Dermis microvascular lymphatic vessel endothelial cell (primary cell): ENCODE data around the gene DBI. TPM values are rescaled to one million over a fixed set of nuclear protein-coding genes. Genes with fewer than 3 reads are reported as not detected.

ENCODE experiments used
- DNase-seq, 2 donors: peaks; one replicate each; pipeline versions ENCODE4 v3.0.0 to v3.0.0-alpha.2; 2010; ENCODE audit warnings: low read depth in 2 of 2
- total RNA-seq: library from RNA; depleted of rRNA; stranded (reverse); fragments of >200 nt; gene quantifications from 2 replicates; pipeline ENCODE4 v1.2.1, GENCODE V29; 2014

Gene DBI
- total RNA-seq = 77.0 and 103 TPM in 2 replicates

DNA sequence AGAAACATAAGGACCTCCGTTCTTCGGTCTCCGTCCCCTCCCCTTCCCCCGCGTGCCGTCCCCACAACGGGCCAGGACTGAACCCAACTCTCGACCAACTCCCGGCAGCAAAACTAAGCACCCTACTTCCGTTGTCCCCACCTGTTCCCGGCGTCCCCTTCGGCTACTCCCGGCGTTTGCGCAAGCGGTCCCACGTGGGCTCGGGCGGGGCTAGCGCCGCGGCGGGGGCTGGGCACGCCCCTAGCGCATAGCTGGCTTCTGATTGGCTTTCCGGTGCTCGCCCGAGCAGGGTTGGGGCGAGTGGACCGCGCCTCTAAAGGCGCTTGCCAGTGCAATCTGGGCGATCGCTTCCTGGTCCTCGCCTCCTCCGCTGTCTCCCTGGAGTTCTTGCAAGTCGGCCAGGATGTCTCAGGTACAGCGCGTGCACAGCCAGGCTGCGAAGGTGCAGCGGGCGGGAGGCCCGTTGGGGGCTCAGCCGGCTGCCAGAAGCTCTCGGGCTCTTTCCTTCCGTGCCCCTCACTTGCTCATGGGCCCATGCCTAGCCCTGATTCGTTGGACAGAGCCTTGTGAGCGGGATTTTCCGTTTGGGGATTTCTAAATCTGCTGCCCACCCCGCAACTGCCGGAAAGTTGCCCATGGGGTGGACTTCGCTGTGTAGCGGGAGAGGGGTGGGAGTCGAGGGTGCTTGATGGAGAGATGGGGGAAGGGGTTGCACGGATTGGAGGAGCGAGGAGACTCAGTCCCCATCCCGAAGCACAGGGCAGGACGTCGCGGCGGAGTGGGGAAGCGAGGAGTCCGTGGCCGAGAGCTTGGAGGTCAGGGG is at the start of gene DBI, which contains the start of gene C2orf76:
DBI (plus strand) TSS at position 329 of the 823 bp plus-strand sequence; CDS start at position 404, 75 bp downstream.
C2orf76 (minus strand) TSS at position 186 of the 823 bp plus-strand sequence. CDS start 26,875 bp downstream, outside the sequence.
- DNase-seq = peak; percentile 81 to 94

DNA sequence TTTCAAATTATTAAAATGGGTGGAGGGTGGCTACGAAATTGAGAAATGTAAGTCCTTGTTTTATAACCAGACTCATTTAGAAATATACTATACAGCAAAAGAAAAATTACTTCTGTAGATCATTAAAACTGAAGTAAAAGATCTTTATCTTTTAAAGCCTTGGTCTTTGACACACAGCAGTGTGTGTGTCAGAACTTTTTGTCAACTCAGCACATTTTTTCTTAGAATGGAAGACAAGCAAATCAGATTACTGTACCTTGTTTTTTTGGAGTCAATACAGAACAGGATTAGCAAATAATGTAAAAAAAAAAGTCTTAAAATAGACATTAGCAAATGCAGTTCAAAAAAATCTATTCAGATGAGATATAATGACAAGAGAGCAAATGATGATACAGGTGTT is 49.2 kb upstream of the DBI start:
- no peak for DNase-seq

DNA sequence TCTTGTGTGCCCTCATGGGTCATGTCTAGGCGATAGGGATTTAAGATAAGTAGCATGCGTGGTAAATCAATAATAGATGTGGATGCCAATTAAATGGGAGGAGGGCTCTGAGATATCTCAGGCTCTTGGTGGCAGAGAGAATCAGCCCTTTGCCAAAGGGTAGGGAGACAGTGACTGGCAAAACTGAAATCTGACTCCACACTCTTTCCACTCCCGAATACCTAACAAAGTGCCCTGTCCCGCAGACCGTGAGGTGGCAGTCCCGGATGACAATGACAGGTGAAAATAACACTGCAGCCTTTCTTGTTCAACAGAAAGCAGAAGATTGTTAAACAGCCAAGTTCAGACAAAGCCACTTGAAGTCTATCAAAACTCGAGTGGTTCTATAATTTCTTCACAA is 47.2 kb upstream of the DBI start:
- DNase-seq = no peak

DNA sequence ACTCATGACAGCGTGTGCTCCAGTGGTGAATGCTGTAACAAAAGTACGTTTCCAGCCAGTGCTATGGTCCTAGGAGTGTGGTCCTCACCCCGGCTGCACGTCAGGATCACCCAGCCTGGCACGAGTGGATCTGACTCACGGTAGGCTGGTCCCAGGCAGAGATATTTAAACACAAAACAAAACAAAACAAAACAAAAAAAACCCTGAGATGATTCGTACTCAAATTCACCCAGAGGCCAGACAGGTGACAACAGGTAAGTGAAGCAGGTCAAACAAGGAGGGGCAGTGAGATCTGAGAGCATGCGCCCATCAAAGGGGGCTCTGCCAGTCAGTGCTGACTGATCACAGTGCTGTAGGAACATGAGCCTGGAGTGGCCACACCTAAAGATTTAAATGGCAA is 43.3 kb upstream of the DBI start:
- DNase-seq = no peak

DNA sequence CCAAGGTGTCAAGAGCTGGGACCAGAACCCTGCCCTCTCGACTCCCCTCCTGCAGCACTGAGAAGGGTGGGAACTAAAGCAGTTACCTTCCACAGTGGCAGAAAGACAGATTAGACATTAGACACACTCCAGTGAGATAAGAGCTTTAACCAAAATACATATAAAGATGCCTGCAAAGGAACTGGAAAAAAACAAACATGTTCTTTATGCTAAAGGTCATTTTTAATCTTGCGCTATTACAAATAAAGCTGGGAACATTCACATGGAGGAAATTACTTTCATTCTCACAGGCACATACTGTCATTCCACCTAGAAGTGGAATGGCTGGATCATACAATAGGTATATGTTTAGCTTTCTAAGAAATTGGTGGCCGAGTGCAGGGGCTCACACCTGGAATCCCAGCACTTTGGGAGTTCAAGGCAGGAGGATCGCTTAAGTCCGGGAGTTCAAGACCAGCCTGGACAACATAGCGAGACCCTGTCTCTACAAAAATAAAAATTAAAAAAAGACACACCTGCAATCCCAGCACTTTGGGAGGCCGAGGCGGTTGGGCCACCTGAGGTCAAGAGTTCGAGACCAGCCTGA is 42.0 kb upstream of the DBI start:
- DNase-seq = no peak

DNA sequence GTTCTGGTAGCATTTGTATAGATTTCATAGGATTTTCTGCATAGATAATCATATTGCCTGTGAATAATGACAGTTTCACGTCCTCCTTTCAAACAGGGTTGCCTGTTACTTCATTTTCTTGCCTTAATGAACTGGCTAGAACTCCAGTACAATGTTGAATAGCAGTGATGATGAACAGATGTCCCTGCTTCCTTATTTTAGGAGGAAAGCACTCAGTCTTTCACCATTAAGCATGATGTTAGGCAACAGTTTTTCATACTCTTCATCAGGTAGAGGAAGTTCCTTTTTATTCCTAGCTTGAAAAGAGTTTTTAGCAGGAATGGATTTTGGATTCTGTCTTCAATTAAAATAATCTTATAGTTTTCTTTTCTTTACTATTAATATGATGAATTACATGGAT is 39.8 kb upstream of the DBI start:
- DNase-seq = no peak

DNA sequence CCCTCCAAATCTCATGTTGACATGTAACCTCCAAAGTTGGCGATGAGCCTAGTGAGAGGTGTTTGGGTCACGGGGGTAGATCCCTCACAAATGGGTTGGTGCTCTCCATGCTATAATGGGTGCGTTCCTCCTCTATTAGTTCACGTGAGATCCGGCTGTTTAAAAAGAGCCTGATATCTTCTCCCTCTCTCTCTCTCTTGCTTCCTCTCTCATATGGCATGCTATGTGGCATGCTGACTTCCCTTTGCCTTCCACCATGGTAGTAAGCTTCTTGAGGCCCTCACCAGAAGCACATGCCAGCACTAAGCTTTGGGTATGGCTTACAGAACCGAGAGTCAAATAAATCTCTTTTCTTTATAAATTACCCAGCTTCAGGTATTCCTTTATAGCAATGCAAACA is 39.3 kb upstream of the DBI start:
- no peak for DNase-seq

DNA sequence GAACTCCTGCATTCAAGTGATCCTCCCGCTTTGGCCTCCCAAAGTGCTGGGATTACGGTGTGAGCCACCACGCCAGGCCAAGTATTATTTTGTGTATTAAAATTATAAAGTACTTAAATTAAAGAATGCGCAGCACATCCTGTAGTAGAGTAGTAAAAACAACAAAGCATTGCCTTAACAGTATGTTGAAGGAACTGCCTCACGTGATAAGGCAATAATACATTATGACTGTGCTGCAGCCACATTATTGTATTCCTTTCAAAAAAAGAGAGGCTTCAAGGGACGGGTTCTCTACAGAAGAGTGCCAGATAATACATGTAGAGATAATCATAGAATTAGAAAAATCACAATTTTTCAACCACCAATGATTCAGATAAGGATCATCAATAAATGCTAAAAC is 33.8 kb upstream of the DBI start:
- no peak for DNase-seq

DNA sequence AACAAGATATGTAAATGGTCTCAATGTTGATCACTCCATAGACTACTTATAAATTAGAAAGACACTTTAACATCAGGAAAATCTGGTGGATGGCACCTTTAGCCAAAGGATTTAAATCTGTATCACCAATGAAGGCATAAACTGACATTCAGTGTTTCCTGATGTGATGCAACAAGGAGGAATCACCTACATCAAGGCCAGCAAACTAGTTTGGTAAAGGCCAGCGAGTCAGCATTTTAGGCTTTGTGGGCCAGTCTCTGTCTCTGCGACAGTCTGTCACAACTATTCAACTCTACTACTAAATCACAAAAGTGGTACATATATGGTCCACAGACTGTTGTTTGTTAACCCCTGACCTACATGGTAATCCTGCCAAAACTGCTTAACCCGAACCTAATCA is 33.4 kb upstream of the DBI start:
- DNase-seq = no peak

DNA sequence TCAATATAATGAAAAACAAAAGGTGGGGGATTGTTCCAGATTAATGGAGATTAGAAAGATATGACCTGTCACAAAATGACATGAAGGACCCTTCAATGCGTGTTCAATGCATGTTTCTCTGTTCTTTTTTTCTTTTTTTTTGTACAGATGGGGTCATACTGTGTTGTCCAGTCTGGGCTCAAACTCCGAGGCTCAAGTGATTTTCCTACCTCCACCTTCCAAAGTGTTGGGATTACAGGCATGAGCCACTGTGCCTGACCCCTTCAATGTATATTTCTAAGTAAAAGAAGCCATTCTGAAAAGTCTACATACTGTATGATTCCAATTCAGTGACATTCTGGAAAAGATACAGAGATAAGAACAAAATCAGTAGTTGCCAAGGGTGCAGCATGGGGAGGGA is 32.9 kb upstream of the DBI start:
- no peak for DNase-seq

DNA sequence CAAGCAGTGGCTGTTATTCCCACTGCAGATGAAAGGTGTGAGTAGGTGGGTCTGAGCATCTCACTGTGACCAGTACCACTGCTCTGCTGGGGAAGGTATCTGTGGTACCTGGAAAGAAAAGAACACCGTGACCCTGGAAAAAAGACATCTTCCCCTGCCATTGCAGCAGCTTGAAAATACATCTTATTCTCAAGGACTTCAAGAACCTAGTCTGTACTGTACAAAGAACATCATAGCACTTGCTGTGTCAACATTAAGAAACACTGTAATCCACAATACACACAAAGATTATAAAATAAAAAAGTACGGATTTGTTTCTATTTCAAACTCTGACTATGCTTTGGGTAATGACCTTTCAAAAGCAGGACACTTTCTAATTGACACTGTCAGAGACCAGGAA is 29.0 kb upstream of the DBI start:
- no peak for DNase-seq

DNA sequence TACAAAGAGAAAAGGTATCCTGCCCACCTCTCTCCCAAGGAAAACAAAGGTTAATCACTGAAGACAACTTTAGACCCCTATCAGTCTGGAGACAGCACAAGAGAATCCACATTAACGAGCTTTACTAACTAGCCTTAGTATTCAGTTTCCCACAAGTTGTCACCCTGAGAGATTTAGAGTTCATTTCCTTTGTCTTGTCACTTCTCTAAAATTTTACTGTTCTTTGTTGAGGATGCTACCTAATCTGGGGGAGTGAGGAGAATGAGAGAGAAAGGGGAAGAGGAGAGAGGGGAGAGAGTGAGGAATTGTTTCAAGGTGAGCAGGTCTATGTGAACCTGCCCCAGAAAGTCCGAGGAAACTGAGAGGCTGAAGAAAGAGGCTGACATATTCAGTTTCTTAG is 28.5 kb upstream of the DBI start:
- DNase-seq = no peak

DNA sequence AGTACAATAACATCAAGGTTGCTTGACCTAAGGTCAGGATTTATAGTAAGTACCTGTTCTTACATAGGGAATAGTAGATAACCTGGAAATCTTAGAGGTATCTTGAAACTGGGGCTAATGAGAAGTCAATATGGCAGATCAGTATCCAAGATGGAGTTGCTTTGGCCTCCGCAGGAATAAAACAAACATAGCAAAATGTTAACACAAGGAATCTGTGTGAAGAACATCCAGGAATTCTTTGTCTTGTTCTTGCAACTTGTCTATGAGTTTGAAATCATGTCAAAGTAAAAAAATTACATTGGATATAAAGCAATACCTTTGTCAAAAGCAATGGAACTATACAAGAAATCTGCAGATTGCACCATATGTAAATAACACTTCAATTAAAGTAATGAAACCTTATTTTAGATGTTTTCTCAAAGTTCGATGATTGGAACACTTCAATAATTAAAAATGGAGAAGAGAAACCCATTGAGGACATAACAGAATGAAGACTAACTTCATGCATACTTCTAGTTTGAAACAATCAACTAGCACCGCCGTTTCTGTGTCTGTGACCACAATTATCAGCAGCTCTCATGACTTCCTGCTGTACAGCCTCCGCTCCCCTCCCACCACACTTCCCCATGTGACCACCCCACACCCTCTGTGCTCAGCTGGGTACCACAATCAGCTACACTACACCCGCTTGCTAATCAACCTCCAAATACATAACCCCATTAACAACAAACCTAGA is 27.8 kb upstream of the DBI start:
- no peak for DNase-seq

DNA sequence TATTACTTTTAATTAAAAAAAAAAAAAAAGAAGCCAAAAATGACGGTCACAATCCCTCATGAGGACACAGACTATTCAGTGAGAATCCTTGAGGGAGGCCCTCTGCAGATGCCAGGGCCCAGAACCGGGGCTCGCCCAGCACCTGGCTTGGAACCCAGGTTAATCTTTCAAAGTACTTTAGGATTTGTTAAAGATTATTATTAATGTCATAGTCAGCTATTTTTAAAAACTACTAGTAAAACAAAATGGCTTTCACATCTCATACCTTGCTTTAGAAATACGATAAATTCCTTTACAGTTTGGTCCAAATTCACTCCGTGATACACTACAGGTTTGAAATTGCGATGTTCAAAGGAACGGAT is 27.2 kb upstream of the DBI start:
- DNase-seq = no peak

DNA sequence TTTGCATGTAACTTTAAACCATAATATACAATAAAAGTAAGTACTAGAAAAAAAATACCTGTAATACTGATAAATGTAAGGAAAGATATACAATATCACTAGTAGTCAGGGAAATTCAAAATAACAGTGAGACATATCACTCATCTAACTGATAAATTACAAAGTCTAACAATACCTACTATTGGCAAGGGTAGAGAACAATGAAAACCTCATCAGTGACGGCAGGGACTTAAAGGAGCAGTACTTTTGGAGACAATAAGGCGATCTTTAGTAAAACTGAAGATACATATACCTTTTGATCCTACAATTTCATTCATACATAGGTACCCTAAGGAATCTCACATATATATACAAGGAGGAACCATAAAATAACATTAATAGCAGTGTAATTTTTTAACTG is 25.1 kb upstream of the DBI start:
- DNase-seq = no peak

DNA sequence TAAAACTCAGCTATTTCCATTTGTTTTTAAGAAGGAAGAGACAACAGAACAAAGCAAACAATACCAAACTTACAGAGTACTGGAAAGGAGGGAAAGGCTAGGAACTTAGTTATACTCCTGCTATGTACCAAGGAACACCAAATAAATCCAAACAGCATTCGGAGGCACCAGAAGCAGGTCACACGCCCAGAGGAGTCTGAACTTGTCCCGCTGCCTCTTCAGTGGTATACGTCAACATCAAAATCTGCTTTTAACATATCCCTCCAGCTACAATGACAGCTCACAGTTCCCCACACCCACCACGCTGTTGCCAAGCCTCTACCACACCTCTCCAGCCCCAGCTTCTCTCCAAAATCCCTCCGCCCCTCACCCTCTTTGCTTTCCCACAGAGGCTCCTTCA is 17.5 kb upstream of the DBI start:
- no peak for DNase-seq

DNA sequence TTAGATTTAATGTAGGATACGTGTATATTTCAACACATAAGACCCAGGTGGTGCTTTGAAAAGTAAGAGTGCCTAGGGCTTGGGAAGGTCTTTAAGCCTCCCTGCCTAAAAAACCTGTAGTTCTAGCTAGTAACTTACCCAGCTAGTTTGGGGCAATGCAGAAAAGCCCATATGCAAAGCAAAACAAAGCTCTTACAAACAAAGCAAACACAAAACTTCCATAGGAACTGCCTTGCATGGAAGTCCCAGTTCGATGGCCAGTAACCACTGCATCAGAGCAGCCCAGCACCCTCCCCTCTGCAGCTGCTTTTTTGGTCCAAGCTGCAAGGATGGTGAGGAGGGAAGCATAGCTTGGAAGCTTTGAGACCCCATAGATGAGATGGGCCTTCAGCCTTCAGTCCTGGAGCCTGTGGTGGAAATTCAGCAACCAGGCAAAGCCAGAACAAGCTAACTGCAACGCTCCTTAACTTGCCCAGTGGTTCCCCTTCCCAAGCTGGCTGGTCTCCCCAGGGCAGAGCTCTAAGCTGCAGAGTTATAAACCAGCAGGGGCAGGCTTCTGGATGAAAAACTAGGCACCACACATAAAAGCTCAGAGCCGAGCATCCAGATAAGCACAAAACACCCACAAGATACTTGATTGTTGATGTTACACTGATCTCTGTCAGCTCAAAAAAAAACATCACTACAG is 16.3 kb upstream of the DBI start:
- DNase-seq = no peak

DNA sequence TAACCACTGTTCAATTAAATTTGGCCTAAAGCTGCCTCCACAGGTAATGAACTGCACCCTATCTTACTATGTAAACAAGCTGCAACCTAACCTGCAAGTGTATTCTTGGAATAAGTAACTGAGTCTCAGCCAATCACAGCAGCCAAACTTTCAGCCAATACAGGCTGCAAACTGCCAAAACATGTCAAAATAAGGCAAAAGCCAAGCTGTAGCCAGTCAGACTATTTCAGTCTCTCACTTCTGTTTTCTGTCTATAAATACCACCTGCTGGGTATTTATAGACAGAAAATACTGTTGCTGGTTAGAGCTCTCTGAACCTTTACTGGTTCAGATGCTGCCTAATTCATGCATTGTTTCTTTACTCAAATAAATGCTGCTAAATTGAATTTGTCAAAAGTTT is 14.4 kb upstream of the DBI start:
- DNase-seq = no peak

DNA sequence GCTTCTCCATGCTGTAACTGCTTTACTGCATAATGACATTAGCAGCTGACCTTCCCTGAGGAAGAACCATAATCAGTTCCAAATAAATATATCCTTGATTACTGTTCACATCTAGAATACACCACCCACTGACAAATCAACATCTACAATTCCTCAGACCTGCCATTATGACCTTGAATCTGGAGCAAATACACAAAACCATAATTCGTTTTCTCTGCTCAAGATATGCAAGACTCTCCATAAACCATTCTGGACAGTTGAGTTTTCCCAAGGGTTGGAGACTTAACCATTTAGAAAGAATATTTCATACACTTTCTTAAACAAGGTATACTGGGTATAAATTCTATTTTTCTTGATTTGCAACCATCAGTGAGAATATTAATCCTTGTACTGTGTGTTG is 11.9 kb upstream of the DBI start:
- no peak for DNase-seq

DNA sequence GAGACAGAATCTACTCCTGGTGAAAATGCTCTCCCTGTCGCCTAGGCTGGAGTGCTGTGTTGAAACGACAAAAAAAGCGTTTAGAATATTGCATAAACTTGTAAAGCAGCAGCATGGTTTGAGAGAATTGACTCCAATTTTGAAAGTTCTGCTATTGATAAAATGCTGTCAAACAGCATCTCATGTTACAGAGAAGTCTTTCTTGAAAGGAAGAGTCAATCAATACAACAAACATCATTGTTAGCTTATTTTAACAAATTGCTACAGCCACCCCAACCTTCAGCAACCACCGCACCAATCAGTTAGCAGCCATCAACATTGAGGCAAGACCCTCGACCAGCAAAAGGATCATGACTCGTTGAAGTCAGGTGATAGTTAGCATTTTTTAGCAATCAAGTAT is 7.0 kb upstream of the DBI start:
- no peak for DNase-seq

DNA sequence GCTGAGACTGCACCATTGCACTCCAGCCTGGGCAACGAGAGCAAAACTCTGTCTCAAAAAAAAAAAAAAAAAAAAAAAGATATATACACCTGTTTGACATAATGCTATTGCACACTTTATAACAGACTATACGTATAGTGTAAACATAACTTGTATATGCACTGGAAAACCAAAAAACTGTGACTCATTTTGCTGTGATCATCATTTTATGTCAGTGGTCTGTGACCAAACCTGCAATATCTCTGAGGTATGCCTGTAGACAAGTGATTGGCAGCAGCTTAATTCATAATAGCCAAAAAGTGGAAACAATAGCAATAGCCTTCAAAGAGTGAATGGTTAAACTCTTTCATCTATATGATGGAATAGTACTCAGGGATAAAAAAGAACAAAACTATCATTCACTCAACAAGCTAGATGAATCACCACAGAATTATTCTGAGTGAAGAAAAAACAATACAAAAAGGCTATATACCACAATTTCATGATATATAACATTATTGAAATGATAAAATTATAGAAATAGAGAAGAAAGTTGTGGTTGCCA is 6.3 kb upstream of the DBI start:
- no peak for DNase-seq

DNA sequence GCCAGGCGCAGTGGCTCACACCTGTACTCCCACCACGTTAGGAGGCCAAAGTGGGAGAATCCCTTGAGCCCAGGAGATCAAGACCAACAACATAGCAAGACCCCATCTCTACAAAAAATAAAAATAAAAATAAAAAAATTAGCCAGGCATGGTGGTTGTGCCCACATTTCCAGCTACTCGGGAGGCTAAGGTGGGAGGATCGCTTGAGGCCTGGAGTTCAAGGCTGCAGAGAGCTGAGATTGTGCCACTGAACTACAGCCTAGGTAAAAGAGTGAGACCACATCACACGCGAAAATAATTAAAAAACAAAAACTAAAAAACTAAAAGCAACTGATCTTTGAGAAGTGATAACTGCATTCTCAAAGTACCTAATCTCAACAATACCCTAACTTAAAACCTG is 2.0 kb upstream of the DBI start:
- DNase-seq = no peak
